Choroid plexus epithelial cell (primary cell): Measurements from ENCODE around the gene UAP1L1.
"Not testable (repeated sequence)": the region's sequence is repeated elsewhere in the genome, so short reads cannot be mapped to it uniquely, and the experiment has no call there.

Source experiments
- DNase-seq: peaks from one replicate; pipeline ENCODE4 v3.0.0-alpha.2; 2010; ENCODE audit warnings: low read depth
- H3K4me3 ChIP-seq: 2 replicates; pipeline ENCODE4 v1.5.1; 2011; ENCODE audit warnings: low read depth, mild to moderate bottlenecking, control low read depth, low read length, moderate library complexity
- TF ChIP-seq, protein P1 (sequence below): conservative IDR thresholded peaks from 2 replicates; pipeline ENCODE4 v1.5.1; 2011; ENCODE audit warnings: low read depth, mild to moderate bottlenecking, control low read depth, inconsistent platforms, low read length, moderate library complexity

UAP1L1 gene

GRCh38 chr9:137115394-137116026, 38.2 kb downstream of the UAP1L1 start:
- TF ChIP-seq, protein P1, sequence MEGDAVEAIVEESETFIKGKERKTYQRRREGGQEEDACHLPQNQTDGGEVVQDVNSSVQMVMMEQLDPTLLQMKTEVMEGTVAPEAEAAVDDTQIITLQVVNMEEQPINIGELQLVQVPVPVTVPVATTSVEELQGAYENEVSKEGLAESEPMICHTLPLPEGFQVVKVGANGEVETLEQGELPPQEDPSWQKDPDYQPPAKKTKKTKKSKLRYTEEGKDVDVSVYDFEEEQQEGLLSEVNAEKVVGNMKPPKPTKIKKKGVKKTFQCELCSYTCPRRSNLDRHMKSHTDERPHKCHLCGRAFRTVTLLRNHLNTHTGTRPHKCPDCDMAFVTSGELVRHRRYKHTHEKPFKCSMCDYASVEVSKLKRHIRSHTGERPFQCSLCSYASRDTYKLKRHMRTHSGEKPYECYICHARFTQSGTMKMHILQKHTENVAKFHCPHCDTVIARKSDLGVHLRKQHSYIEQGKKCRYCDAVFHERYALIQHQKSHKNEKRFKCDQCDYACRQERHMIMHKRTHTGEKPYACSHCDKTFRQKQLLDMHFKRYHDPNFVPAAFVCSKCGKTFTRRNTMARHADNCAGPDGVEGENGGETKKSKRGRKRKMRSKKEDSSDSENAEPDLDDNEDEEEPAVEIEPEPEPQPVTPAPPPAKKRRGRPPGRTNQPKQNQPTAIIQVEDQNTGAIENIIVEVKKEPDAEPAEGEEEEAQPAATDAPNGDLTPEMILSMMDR = no peak
- H3K4me3 ChIP-seq = no peak overlapping the region
- no peak for DNase-seq

DNA sequence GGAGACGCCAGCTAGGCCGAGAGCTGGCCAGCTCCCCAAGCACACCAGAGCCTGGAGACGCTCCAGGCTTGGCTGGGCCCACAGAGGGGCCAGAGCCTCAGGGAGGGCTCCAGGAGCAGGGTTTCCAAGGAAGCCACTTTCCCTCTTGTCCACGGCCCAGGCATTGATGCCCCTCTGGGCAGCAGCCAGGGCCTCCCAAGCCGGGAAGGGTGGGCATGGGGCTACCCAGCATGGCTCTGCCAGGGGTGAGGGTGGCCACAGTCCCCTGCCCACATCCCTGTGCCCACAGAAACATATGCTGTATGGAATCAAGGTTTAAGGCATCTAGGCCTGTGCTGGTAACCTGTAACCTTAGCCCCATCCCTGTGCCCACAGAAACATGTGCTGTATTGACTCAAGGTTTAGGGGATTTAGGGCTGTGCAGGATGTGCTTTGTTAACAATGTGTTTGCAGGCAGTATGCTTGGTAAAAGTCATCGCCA, 38.8 kb downstream of the UAP1L1 start:
- DNase-seq = no peak
- H3K4me3 ChIP-seq = no peak overlapping the region
- TF ChIP-seq, protein P1 = no peak

DNA sequence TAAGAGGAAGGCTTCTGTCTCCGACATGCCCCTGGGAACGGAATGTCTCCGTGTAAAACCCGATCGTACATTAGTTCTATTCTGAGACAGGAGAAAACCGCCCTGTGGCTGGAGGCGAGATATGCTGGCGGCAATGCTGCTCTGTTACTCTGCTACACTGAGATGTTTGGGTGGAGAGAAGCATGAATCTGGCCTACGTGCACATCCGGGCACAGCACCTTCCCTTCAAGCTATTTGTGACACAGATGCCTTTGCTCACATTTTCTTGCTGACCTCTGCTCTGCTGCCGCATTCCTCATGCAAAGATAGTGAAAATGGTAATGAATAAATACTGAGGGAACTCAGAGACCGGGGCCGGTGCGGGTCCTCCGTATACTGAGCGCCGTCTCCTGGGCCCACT, 39.4 kb downstream of the UAP1L1 start:
- DNase-seq = peak; percentile 29
- TF ChIP-seq, protein P1 = no peak
- H3K4me3 ChIP-seq = no peak overlapping the region

DNA sequence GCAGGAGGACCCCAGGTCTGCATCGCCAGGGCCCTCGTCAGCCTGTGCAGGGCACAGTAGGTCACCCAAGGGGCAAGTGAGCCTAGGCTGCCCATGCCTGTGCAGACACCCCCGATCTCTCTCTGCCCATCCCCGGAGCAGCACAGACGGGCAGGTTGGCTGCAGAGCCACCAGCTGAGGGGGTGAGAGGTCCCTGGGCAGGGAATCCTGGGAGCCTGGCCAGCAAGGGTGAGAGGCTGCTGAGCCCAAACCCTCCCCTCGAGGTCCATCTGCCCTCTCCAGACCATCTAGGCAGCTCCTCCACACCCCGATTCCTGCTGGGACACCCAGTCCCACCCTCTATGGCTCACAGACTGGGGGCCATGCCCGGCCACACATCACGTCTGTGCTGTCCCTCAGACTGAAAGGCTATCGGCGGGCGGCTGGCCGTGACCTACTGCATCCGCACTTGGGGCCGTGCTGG, 40.0 kb downstream of the UAP1L1 start:
- no peak for DNase-seq
- TF ChIP-seq, protein P1 = no peak
- no peak overlapping the region for H3K4me3 ChIP-seq

DNA sequence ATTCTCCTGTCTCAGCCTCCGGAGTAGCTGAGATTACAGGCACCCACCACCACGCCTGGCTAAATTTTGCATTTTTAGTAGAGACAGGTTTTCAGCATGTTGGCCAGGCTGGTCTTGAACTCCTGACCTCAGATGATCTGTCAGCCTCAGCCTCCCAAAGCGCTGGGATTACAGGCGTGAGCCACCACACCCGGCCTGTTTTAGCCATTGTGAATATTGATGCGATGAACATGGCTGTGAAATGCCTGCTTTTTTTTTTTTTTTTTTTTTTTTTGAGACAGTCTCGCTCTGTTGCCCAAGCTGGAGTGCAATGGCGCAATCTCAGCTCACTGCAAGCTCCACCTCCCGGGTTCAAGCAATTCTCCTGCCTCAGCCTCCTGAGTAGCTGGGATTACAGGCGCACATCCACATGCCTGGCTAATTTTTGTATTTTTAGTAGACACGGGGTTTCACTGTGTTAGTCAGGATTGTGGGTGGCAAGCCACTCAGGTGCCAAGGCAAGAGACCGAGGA, 40.8 kb downstream of the UAP1L1 start:
- DNase-seq, H3K4me3 ChIP-seq: not testable (repeated sequence)

DNA sequence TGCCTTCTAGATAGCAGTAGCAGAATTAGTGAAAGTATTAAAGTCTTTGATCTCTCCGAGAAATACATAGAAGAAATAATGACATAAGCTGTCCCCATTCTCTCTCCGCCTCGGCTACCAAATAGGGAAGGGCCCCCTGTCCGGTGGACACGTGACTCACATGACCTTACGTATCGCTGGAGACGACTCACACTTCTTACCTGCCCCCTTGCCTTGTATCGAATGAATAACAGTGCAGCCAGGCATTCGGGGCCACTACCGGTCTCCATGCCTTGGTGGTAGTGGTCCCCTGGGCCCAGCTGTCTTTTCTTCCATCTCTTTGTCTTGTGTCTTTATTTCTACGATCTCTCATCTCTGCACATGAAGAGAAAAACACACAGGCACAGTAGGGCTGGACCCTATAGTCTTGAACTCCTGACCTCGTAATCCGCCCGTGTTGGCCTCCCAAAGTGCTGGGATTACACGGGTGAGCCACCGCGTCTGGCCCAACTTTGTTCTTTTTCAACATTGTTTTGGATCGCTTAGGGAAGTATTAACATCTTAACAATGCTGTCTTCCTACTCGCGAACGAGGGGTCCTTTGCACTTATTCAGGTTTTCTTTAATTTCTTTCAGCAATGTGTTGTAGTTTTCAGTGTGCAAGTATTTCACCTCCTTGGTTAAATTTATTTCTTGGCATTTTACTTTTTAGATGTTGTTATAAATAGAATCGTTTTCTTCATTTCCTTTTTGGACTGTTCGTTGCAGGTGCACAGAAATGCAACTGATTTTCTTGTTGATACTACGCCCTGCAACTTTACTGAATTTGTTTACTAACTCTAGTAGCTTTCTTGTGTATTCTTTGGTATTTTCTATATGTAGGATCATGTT, 44.8 kb downstream of the UAP1L1 start:
- DNase-seq, H3K4me3 ChIP-seq: not testable (repeated sequence)

DNA sequence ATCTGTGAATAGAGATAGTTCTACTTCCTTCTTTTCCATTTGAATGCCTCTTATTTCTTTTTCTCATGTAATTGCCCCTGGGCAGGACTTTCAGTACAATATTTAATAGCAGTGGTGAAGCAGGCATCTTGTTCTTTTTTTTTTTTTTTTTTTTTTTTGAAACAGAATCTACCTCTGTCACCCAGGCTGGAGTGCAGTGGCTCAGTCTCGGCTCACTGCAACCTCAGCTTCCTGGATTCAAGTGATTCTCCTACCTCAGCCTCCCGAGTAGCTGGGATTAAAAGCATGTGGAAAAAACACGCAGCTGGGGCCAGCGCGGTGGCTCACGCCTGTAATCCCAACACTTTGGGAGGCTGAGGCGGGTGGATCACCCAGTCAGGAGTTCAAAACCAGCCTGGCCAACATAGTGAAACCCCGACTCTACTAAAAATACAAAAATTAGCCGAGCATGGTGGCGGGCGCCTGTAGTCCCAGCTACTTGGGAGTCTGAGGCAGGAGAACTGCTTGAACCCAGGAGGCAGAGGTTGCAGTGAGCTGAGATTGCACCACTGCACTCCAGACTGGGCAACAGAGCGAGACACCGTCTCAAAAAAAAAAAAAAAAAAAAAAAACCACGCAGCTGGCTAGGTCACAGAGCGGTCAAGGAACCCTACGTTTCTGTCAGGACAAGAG, 45.6 kb downstream of the UAP1L1 start:
- H3K4me3 ChIP-seq, DNase-seq: not testable (repeated sequence)

- no peak overlapping the region for H3K4me3 ChIP-seq
- DNase-seq = no peak
- TF ChIP-seq, protein P1 = no peak
Measured at GRCh38 chr9:137123468-137123837, 46.1 kb downstream of the UAP1L1 start.

GRCh38 chr9:137123952-137124462, 46.7 kb downstream of the UAP1L1 start:
- DNase-seq, H3K4me3 ChIP-seq: not testable (repeated sequence)
